ENCODE data around the gene TRIP4. TPM values are rescaled to one million over a fixed set of nuclear protein-coding genes. Genes with fewer than 3 reads are reported as not detected.

TRIP4 gene
- total and polyA plus RNA-seq, 4 donors, result 17.0 to 23.6 (median 23.0) TPM

DNA sequence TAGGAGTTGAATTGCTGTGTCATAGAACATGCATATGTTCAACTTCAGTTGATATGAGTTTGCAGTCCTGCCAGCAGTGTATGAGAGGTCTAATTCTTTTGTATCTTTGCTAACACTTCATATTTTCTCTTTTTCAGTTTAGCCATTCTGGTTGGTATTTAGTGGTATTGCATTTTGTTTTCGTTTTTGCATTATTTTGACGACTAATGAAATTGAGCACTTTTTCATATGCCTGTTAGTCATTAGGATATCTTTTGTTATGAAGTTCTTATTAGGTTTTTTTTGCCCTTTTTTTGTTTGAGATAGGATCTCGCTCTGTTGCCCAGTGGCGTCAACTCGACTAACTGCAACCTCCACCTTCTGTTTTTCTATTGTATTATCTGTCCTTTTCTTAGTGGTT, 9.2 kb downstream of the TRIP4 start:
- no peaks in the 10 kb centered on the region for H3K9me3 ChIP-seq (ENCODE audit: control insufficient read depth in 4 of 4, insufficient read depth in 3 of 4, low read length in 3 of 4)
- no peak overlapping the region for H3K9ac ChIP-seq (ENCODE audit: insufficient read depth in 1 of 2, low read length in 2 of 2)
- H3K27ac ChIP-seq (ENCODE audit: low read depth in 1 of 2, low read length in 1 of 2), result no peak overlapping the region
- no peaks in the 10 kb centered on the region for H3K4me1 ChIP-seq (ENCODE audit: control insufficient read depth in 5 of 5, insufficient read depth in 5 of 5, low read length in 5 of 5)
- TF ChIP-seq, protein P1, sequence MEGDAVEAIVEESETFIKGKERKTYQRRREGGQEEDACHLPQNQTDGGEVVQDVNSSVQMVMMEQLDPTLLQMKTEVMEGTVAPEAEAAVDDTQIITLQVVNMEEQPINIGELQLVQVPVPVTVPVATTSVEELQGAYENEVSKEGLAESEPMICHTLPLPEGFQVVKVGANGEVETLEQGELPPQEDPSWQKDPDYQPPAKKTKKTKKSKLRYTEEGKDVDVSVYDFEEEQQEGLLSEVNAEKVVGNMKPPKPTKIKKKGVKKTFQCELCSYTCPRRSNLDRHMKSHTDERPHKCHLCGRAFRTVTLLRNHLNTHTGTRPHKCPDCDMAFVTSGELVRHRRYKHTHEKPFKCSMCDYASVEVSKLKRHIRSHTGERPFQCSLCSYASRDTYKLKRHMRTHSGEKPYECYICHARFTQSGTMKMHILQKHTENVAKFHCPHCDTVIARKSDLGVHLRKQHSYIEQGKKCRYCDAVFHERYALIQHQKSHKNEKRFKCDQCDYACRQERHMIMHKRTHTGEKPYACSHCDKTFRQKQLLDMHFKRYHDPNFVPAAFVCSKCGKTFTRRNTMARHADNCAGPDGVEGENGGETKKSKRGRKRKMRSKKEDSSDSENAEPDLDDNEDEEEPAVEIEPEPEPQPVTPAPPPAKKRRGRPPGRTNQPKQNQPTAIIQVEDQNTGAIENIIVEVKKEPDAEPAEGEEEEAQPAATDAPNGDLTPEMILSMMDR (IDR thresholded peaks at IDR 0.05; ENCODE audit: control extremely low read depth, extremely low read depth), result no peak
- 97% methylated on average over 5 of the region's 5 CpGs for WGBS, 2 donors
- H3K36me3 ChIP-seq (ENCODE audit: control insufficient read depth in 4 of 4, insufficient read depth in 4 of 4, low read length in 4 of 4), result peaks cover 16 to 37% (median 25%) of the 10 kb centered on the region in 4 donors
- no peak overlapping the region for H3K4me3 ChIP-seq
- DNase-seq, result no peak
- ATAC-seq (ENCODE audit: insufficient read depth, low FRiP score), result no peak
- H3K27me3 ChIP-seq (ENCODE audit: control insufficient read depth in 3 of 3, insufficient read depth in 3 of 3, low read length in 2 of 3), result no peaks in the 10 kb centered on the region

GRCh38 chr15:64398575-64398974, 10.9 kb downstream of the TRIP4 start:
- TF ChIP-seq, protein P1 (IDR thresholded peaks at IDR 0.05; ENCODE audit: control extremely low read depth, extremely low read depth), result no peak
- Histone ChIP-seq H3K9ac (ENCODE audit: insufficient read depth in 1 of 2, low read length in 2 of 2) (no peak overlapping the region), H3K4me3 (no peak overlapping the region), H3K36me3 (ENCODE audit: control insufficient read depth in 4 of 4, insufficient read depth in 4 of 4, low read length in 4 of 4) (peaks cover 16 to 37% (median 28%) of the 10 kb centered on the region in 4 donors), H3K27me3 (ENCODE audit: control insufficient read depth in 3 of 3, insufficient read depth in 3 of 3, low read length in 2 of 3) (no peaks in the 10 kb centered on the region), H3K9me3 (ENCODE audit: control insufficient read depth in 4 of 4, insufficient read depth in 3 of 4, low read length in 3 of 4) (no peaks in the 10 kb centered on the region), H3K4me1 (ENCODE audit: control insufficient read depth in 5 of 5, insufficient read depth in 5 of 5, low read length in 5 of 5) (no peaks in the 10 kb centered on the region), H3K27ac (ENCODE audit: low read depth in 1 of 2, low read length in 1 of 2) (no peak overlapping the region)
- ATAC-seq (ENCODE audit: insufficient read depth, low FRiP score) (no peak), DNase-seq (no peak)
- WGBS, 2 donors, result 85 to 86% methylated on average over 2 of the region's 2 CpGs

- Histone ChIP-seq H3K4me1 (ENCODE audit: control insufficient read depth in 5 of 5, insufficient read depth in 5 of 5, low read length in 5 of 5) (no peaks in the 10 kb centered on the region), H3K9me3 (ENCODE audit: control insufficient read depth in 4 of 4, insufficient read depth in 3 of 4, low read length in 3 of 4) (no peaks in the 10 kb centered on the region), H3K27me3 (ENCODE audit: control insufficient read depth in 3 of 3, insufficient read depth in 3 of 3, low read length in 2 of 3) (no peaks in the 10 kb centered on the region), H3K36me3 (ENCODE audit: control insufficient read depth in 4 of 4, insufficient read depth in 4 of 4, low read length in 4 of 4) (peaks cover 14 to 35% (median 25%) of the 10 kb centered on the region in 4 donors), H3K4me3 (no peak overlapping the region), H3K9ac (ENCODE audit: insufficient read depth in 1 of 2, low read length in 2 of 2) (no peak overlapping the region), H3K27ac (ENCODE audit: low read depth in 1 of 2, low read length in 1 of 2) (no peak overlapping the region)
- DNase-seq (no peak), ATAC-seq (ENCODE audit: insufficient read depth, low FRiP score) (no peak)
- TF ChIP-seq, protein P1 (IDR thresholded peaks at IDR 0.05; ENCODE audit: control extremely low read depth, extremely low read depth), result no peak
- WGBS, 2 donors, result 95 to 97% methylated on average over 2 of the region's 2 CpGs
Observed at GRCh38 chr15:64400583-64400982, 12.9 kb downstream of the TRIP4 start.

DNA sequence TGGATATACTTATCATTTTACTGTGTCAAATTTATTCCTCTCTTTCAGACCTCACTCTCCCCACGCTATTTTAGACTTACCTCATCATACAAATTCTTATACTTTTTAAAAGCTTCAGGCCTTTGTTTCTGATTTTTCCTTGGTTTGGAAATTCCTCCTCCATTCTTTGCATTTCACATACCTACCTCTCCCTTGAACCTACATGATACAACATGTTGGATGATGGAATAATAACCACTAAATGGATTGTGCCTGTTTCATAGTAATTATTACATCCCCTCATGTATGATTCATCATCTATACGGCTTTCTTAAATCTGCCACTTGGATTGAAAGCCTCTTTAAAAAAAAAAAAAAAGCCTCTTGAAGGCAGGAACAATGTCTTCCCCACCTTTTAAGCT, 24.6 kb downstream of the TRIP4 start:
- WGBS, 2 donors, result 89 to 98% methylated on average over 2 of the region's 2 CpGs
- no peak for DNase-seq
- no peaks in the 10 kb centered on the region for H3K9me3 ChIP-seq (ENCODE audit: control insufficient read depth in 4 of 4, insufficient read depth in 3 of 4, low read length in 3 of 4)
- H3K27me3 ChIP-seq (ENCODE audit: control insufficient read depth in 3 of 3, insufficient read depth in 3 of 3, low read length in 2 of 3), result no peaks in the 10 kb centered on the region
- peaks cover 18 to 40% (median 29%) of the 10 kb centered on the region in 4 donors for H3K36me3 ChIP-seq (ENCODE audit: control insufficient read depth in 4 of 4, insufficient read depth in 4 of 4, low read length in 4 of 4)
- TF ChIP-seq, protein P1 (IDR thresholded peaks at IDR 0.05; ENCODE audit: control extremely low read depth, extremely low read depth), result no peak
- no peak overlapping the region for H3K27ac ChIP-seq (ENCODE audit: low read depth in 1 of 2, low read length in 1 of 2)
- H3K4me1 ChIP-seq (ENCODE audit: control insufficient read depth in 5 of 5, insufficient read depth in 5 of 5, low read length in 5 of 5), result no peaks in the 10 kb centered on the region
- no peak overlapping the region for H3K9ac ChIP-seq (ENCODE audit: insufficient read depth in 1 of 2, low read length in 2 of 2)
- no peak for ATAC-seq (ENCODE audit: insufficient read depth, low FRiP score)
- H3K4me3 ChIP-seq, result no peak overlapping the region
